ENCODE data around the gene CYS1.

CYS1 gene

DNA sequence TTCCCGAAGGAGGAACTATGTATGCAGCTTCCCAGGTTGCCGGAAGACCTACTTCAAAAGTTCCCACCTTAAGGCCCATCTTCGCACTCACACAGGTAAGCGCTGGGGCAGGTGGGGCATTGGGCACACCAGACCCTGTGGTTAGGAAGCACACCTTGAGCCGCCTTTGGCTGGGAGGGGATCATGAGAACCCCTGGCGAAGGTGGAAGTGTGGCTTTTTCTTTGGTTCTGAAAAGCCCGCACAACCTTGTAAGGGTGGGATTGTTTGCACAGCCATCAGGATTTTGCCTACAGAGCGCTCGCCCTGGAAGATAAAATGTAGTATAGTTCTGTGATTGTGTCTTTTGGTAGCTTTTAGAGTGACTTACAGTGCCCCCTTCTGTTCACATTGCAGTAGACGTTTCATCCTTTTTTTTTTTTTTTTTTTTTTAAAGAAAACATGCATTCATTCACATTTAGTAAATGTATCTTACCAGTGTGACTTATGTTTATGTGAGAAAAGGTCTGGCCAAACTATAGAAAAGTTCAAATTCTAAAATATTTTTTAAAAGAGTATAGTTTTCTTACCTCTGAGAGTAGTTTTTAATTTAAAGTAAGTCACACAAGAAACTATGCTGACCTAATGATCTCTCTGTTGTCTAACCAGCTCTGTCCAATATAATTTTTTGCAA, 31.6 kb downstream of the CYS1 start:
- Histone ChIP-seq H3K23ac (ENCODE audit: low read length) (no peak overlapping the region), H2AK5ac (ENCODE audit: low read length) (no peak overlapping the region), H3K79me1 (ENCODE audit: low read length) (no peaks in the 10 kb centered on the region), H3K27ac (ENCODE audit: low read depth, low read length) (no peak overlapping the region), H2BK120ac (ENCODE audit: low read depth, low read length) (no peak overlapping the region), H3K79me2 (ENCODE audit: control insufficient read depth, insufficient read depth, low read length) (no peaks in the 10 kb centered on the region), H3K27me3 (ENCODE audit: insufficient read depth, low read length, poor library complexity) (no peaks in the 10 kb centered on the region), H2BK5ac (ENCODE audit: low read length) (no peak overlapping the region), H3K18ac (ENCODE audit: low read length) (no peak overlapping the region), H3K9ac (ENCODE audit: low read length) (no peak overlapping the region), H4K5ac (ENCODE audit: low read length) (no peak overlapping the region), H3K4me2 (ENCODE audit: low read length) (no peak overlapping the region), H3K4ac (ENCODE audit: low read depth, low read length) (no peak overlapping the region), H3K36me3 (ENCODE audit: control insufficient read depth, insufficient read depth, low read length) (peaks cover 1% of the 10 kb centered on the region), H2BK15ac (replicated peaks; ENCODE audit: low read depth) (no peak overlapping the region), H4K8ac (ENCODE audit: low read depth, low read length) (no peak overlapping the region), H3K4me3 (ENCODE audit: low read length) (no peak overlapping the region), H3K56ac (ENCODE audit: low read length) (no peak overlapping the region), H3K4me1 (ENCODE audit: control insufficient read depth, low read depth, low read length) (no peaks in the 10 kb centered on the region)
- DNase-seq: peak; percentile 43
- WGBS (ENCODE audit: extremely low coverage, insufficient coverage, low lambda C conversion rate): no CpG with 5 or more reads among the region's 10 CpGs

DNA sequence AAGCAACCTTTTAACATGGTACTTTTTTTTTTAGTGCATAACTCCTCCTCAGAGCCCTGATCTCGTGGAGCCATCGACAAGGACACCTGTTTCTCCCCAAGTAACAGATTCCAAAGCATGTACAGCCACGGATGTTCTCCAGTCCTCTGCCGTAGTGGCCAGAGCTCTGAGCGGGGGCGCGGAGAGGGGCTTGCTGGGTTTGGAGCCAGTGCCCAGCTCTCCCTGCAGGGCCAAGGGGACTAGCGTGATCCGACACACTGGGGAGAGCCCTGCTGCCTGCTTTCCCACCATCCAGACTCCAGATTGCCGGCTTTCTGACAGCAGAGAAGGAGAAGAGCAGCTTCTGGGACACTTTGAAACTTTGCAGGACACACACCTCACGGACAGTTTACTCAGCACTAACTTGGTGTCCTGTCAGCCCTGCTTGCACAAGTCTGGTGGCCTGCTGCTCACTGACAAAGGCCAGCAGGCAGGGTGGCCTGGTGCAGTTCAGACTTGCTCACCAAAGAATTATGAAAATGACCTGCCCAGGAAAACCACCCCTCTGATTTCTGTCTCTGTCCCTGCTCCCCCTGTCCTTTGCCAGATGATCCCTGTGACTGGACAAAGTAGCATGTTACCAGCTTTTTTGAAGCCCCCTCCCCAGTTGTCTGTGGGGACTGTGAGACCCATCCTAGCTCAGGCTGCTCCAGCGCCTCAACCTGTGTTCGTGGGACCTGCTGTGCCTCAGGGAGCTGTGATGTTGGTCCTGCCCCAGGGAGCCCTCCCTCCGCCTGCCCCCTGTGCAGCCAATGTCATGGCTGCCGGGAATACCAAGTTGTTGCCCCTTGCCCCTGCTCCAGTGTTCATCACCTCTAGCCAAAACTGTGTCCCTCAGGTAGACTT, 32.4 kb downstream of the CYS1 start:
- Histone ChIP-seq H2BK5ac (ENCODE audit: low read length) (no peak overlapping the region), H4K5ac (ENCODE audit: low read length) (no peak overlapping the region), H2AK5ac (ENCODE audit: low read length) (no peak overlapping the region), H3K27me3 (ENCODE audit: insufficient read depth, low read length, poor library complexity) (no peaks in the 10 kb centered on the region), H3K79me1 (ENCODE audit: low read length) (no peaks in the 10 kb centered on the region), H3K4ac (ENCODE audit: low read depth, low read length) (no peak overlapping the region), H3K4me3 (ENCODE audit: low read length) (no peak overlapping the region), H2BK15ac (replicated peaks; ENCODE audit: low read depth) (no peak overlapping the region), H4K8ac (ENCODE audit: low read depth, low read length) (no peak overlapping the region), H3K23ac (ENCODE audit: low read length) (no peak overlapping the region), H3K36me3 (ENCODE audit: control insufficient read depth, insufficient read depth, low read length) (peaks cover 1% of the 10 kb centered on the region), H3K4me1 (ENCODE audit: control insufficient read depth, low read depth, low read length) (no peaks in the 10 kb centered on the region), H2BK120ac (ENCODE audit: low read depth, low read length) (no peak overlapping the region), H3K18ac (ENCODE audit: low read length) (no peak overlapping the region), H3K27ac (ENCODE audit: low read depth, low read length) (no peak overlapping the region), H3K4me2 (ENCODE audit: low read length) (no peak overlapping the region), H3K9ac (ENCODE audit: low read length) (no peak overlapping the region), H3K79me2 (ENCODE audit: control insufficient read depth, insufficient read depth, low read length) (no peaks in the 10 kb centered on the region), H3K56ac (ENCODE audit: low read length) (no peak overlapping the region)
- DNase-seq: no peak
- no CpG with 5 or more reads among the region's 15 CpGs for WGBS (ENCODE audit: extremely low coverage, insufficient coverage, low lambda C conversion rate)

DNA sequence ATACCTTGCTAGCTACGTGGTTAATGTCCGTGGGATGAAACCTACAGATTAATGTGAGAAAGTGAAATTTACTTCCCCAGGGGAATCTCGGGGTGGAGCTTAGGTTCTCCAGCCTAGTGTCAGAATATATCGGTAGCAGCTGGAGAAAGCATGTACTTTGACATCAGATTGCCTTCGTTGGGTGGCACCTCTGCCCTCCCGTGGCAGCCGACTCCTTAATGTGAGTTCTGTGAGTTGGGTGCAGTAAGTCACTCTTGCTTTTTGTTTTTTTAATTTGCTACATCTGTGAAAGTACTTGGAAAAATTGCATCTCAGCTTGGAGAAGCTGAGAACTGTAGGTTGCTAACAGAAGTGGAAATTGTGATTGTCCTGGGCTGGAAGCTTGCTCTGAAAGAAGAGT, 33.3 kb downstream of the CYS1 start:
- H4K8ac ChIP-seq (ENCODE audit: low read depth, low read length): no peak overlapping the region

DNA sequence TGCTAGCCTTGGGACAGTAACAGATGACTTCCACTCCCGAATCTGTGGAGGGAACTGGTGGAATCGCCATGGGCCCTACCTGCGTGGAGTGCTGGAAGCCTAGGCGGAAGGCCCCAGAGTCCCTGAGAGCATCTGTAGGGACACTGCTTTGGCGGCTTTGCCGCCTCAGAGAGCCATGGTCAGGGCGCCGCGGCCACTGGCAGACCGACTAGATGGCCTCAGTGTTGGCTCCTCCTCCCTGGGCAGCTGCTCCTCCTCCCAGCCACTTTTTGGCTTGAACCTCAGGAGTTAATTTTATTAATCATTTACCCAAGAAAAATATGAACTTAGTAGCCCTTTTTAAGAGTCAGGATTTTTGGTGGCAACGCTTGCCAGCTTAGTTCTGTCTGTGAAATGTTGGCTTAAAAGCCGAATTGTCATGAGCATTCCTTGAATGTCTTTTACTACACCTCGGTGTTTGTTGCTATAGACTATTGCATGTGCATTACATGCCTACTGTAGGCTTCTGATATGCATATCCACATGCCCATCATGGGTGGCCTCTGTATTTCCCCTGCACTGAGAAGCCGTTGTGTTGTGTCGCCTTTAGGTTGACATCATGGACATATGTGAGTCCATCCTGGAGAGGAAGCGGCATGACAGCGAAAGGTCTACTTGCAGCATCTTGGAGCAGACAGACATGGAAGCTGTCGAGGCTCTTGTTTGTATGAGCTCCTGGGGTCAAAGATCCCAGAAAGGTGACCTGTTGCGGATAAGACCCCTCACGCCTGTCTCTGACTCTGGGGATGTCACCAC, 34.5 kb downstream of the CYS1 start:
- Histone ChIP-seq H3K4me2 (ENCODE audit: low read length) (no peak overlapping the region), H3K18ac (ENCODE audit: low read length) (no peak overlapping the region), H3K36me3 (ENCODE audit: control insufficient read depth, insufficient read depth, low read length) (peaks cover 1% of the 10 kb centered on the region), H2BK120ac (ENCODE audit: low read depth, low read length) (no peak overlapping the region), H3K4me1 (ENCODE audit: control insufficient read depth, low read depth, low read length) (no peaks in the 10 kb centered on the region), H2BK5ac (ENCODE audit: low read length) (no peak overlapping the region), H2AK5ac (ENCODE audit: low read length) (no peak overlapping the region), H3K27me3 (ENCODE audit: insufficient read depth, low read length, poor library complexity) (no peaks in the 10 kb centered on the region), H4K5ac (ENCODE audit: low read length) (no peak overlapping the region), H3K9ac (ENCODE audit: low read length) (no peak overlapping the region), H3K79me2 (ENCODE audit: control insufficient read depth, insufficient read depth, low read length) (no peaks in the 10 kb centered on the region), H3K27ac (ENCODE audit: low read depth, low read length) (no peak overlapping the region), H3K4me3 (ENCODE audit: low read length) (no peak overlapping the region), H3K23ac (ENCODE audit: low read length) (no peak overlapping the region), H3K4ac (ENCODE audit: low read depth, low read length) (no peak overlapping the region), H4K8ac (ENCODE audit: low read depth, low read length) (no peak overlapping the region), H3K56ac (ENCODE audit: low read length) (no peak overlapping the region), H3K79me1 (ENCODE audit: low read length) (no peaks in the 10 kb centered on the region), H2BK15ac (replicated peaks; ENCODE audit: low read depth) (no peak overlapping the region)
- WGBS (ENCODE audit: extremely low coverage, insufficient coverage, low lambda C conversion rate): no CpG with 5 or more reads among the region's 20 CpGs
- DNase-seq: no peak

More for the DNA sequence above, 33.3 kb downstream of the CYS1 start:
- H3K23ac ChIP-seq (ENCODE audit: low read length): no peak overlapping the region
- H2BK5ac ChIP-seq (ENCODE audit: low read length): no peak overlapping the region
- no peaks in the 10 kb centered on the region for H3K79me1 ChIP-seq (ENCODE audit: low read length)
- no peak overlapping the region for H2AK5ac ChIP-seq (ENCODE audit: low read length)
- WGBS (ENCODE audit: extremely low coverage, insufficient coverage, low lambda C conversion rate): no CpG with 5 or more reads among the region's 7 CpGs
- H3K79me2 ChIP-seq (ENCODE audit: control insufficient read depth, insufficient read depth, low read length): no peaks in the 10 kb centered on the region
- H3K27me3 ChIP-seq (ENCODE audit: insufficient read depth, low read length, poor library complexity): no peaks in the 10 kb centered on the region
- no peak overlapping the region for H3K4me3 ChIP-seq (ENCODE audit: low read length)
- no peak overlapping the region for H3K9ac ChIP-seq (ENCODE audit: low read length)
- no peaks in the 10 kb centered on the region for H3K4me1 ChIP-seq (ENCODE audit: control insufficient read depth, low read depth, low read length)
- no peak overlapping the region for H2BK120ac ChIP-seq (ENCODE audit: low read depth, low read length)
- H4K5ac ChIP-seq (ENCODE audit: low read length): no peak overlapping the region
- H3K4me2 ChIP-seq (ENCODE audit: low read length): no peak overlapping the region
- no peak overlapping the region for H3K18ac ChIP-seq (ENCODE audit: low read length)
- H3K56ac ChIP-seq (ENCODE audit: low read length): no peak overlapping the region
- H3K36me3 ChIP-seq (ENCODE audit: control insufficient read depth, insufficient read depth, low read length): peaks cover 1% of the 10 kb centered on the region
- H3K4ac ChIP-seq (ENCODE audit: low read depth, low read length): no peak overlapping the region
- H3K27ac ChIP-seq (ENCODE audit: low read depth, low read length): no peak overlapping the region
- no peak for DNase-seq
- no peak overlapping the region for H2BK15ac ChIP-seq (replicated peaks; ENCODE audit: low read depth)

DNA sequence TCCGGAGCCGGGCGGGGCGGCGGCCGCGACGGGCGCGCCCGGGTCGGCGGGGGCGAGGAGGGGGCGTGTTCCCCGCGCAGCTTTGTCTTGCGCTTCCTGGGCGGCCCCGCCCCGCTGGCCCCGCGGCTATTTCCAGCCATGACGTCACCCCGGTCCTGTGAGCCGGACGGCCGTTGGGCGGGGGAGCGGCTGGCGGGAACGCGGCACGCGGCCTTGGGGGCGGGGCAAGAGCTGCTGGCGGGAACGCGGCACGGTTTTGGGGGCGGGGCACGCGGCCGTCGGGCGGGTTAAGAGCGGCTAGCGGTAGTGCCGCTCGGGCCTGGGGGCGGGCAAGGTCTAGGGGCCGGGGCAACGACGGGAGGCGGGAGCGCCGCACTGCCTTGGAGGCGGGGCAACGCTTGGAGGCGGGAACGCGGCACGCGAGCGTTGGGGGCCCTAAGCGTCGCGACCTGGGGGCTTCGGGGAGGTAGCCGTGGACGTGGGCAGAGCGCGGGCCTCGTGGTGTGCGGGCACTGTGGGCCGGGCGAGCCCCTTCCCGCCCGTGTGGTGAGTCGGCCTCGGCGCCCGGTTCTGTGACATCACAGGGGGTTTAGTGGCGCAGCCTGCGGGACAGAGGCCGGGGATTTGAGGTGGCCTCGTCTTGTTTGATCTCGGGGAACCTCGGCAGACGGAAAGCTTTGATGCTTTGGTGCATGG, 36.2 kb downstream of the CYS1 start:
- H3K23ac ChIP-seq (ENCODE audit: low read length): no peak overlapping the region
- no peak overlapping the region for H2AK5ac ChIP-seq (ENCODE audit: low read length)
- DNase-seq: peak; percentile 94
- no CpG with 5 or more reads among the region's 90 CpGs for WGBS (ENCODE audit: extremely low coverage, insufficient coverage, low lambda C conversion rate)
- no peak overlapping the region for H4K8ac ChIP-seq (ENCODE audit: low read depth, low read length)
- H2BK15ac ChIP-seq (replicated peaks; ENCODE audit: low read depth): no peak overlapping the region
- peak overlapping the region; percentile 74 for H3K9ac ChIP-seq (ENCODE audit: low read length)
- no peaks in the 10 kb centered on the region for H3K79me2 ChIP-seq (ENCODE audit: control insufficient read depth, insufficient read depth, low read length)
- no peak overlapping the region for H2BK5ac ChIP-seq (ENCODE audit: low read length)
- H3K18ac ChIP-seq (ENCODE audit: low read length): peak overlapping the region; percentile 47
- H3K27me3 ChIP-seq (ENCODE audit: insufficient read depth, low read length, poor library complexity): no peaks in the 10 kb centered on the region
- no peaks in the 10 kb centered on the region for H3K79me1 ChIP-seq (ENCODE audit: low read length)
- no peak overlapping the region for H2BK120ac ChIP-seq (ENCODE audit: low read depth, low read length)
- H3K4me1 ChIP-seq (ENCODE audit: control insufficient read depth, low read depth, low read length): no peaks in the 10 kb centered on the region
- H3K4me2 ChIP-seq (ENCODE audit: low read length): peak overlapping the region; percentile 40
- H4K5ac ChIP-seq (ENCODE audit: low read length): no peak overlapping the region
- H3K36me3 ChIP-seq (ENCODE audit: control insufficient read depth, insufficient read depth, low read length): peaks cover 1% of the 10 kb centered on the region
- peak overlapping the region; percentile 77 for H3K4ac ChIP-seq (ENCODE audit: low read depth, low read length)
- no peak overlapping the region for H3K4me3 ChIP-seq (ENCODE audit: low read length)
- H3K27ac ChIP-seq (ENCODE audit: low read depth, low read length): no peak overlapping the region
- peak overlapping the region; percentile 88 for H3K56ac ChIP-seq (ENCODE audit: low read length)

Measured in mesendoderm (in vitro differentiated cells).